H1 (cell line): ENCODE data around the gene C19orf67. TPM values are rescaled to one million over a fixed set of nuclear protein-coding genes. Genes with fewer than 3 reads are reported as not detected.

Experiments used
- ATF3 ChIP-seq: IDR thresholded peaks from 2 replicates; pipeline ENCODE4 v1.6.1; 2011; ENCODE audit warnings: low read depth, mild to moderate bottlenecking, low read length; ENCODE audit not compliant: insufficient read depth
- BACH1 ChIP-seq: IDR thresholded peaks from 2 replicates; pipeline ENCODE4 v1.6.1; 2012; ENCODE audit warnings: low read length, improper control_type of control experiment
- CBX8 ChIP-seq: fragments of 300-800, 300-1000 bp; sonication (generic); IDR thresholded peaks from 2 replicates; pipeline ENCODE4 v1.7.1; 2016; ENCODE audit warnings: low read depth, low read length, borderline replicate concordance
- EP300 ChIP-seq, 2 experiments: IDR thresholded peaks; 1 replicate in 1 of 2; 2 replicates in 1 of 2; pipeline ENCODE4 v1.6.1; 2011 to 2012; ENCODE audit warnings: low read depth in 2 of 2, low read length in 2 of 2, mild to moderate bottlenecking in 2 of 2, borderline replicate concordance in 1 of 2, inconsistent platforms in 1 of 2, moderate library complexity in 1 of 2
- KDM5A ChIP-seq: fragments of 200-600 bp; IDR thresholded peaks from 2 replicates; pipeline ENCODE4 v1.7.1; 2012; ENCODE audit warnings: mild to moderate bottlenecking, low read length, inconsistent platforms, mixed read lengths
- TBP ChIP-seq: IDR thresholded peaks from 2 replicates; pipeline ENCODE4 v1.6.1; 2011; ENCODE audit warnings: low read depth, low read length, improper control_type of control experiment
- TCF12 ChIP-seq: IDR thresholded peaks from 2 replicates; pipeline ENCODE4 v1.6.1; 2011; ENCODE audit warnings: low read depth, mild to moderate bottlenecking, low read length
- YY1 ChIP-seq: IDR thresholded peaks from 2 replicates; pipeline ENCODE4 v1.6.1; 2011; ENCODE audit warnings: low read depth, mild to moderate bottlenecking, low read length
- polyA plus RNA-seq, 7 experiments: library from polyadenylated mRNA; depleted of rRNA in 3 of 7; stranded (reverse) in 5 of 7; unstranded in 2 of 7; fragments of >200 nt in 5 of 7; fragments of 200-250 nt in 2 of 7; gene quantifications; 1 replicate in 5 of 7; 2 replicates in 1 of 7; 4 replicates in 1 of 7; pipeline versions ENCODE4 v1.2.1 to v1.2.3, GENCODE V29; 2011 to 2013; ENCODE audit warnings: missing spikeins in 2 of 7, mixed read lengths in 2 of 7
- total RNA-seq: library from RNA; stranded (reverse); fragmentation: NEBNext Ultra II Directional; extraction: Animal tissue kit (Norgen Biotek cat#: 25700); gene quantifications from 2 replicates; pipeline ENCODE4 v1.2.1, GENCODE V29; 2021

Gene C19orf67
- total and polyA plus RNA-seq, 2 of the 8 experiments (the other 6 are each of a cell fraction or from before 2014, with no cell fraction given), result 0.12 TPM; not detected in 1

- TF ChIP-seq TCF12 (no peak), BACH1 (no peak), EP300 (IDR thresholded peaks at IDR 0.05; ENCODE audit: borderline replicate concordance in 1 of 2, low read depth in 2 of 2, low read length in 2 of 2) (no peak), YY1 (no peak), CBX8 (no peak), ATF3 (no peak), KDM5A (no peak), TBP (no peak)
These were observed 27.1 kb downstream of the C19orf67 start (continued) for GRCh38 chr19:14058182-14059092.
